HTERT RPE-1 (cell line): Measurements from ENCODE around the gene PAQR5.

Experiments
- in situ Hi-C: fragments of 300-500 bp; cut with MboI; formaldehyde crosslinking; loops from 4 replicates; pipeline ENCODE4 v1.14.3; 2020; ENCODE audit warnings: low sequenced_read_pairs

PAQR5 gene

DNA sequence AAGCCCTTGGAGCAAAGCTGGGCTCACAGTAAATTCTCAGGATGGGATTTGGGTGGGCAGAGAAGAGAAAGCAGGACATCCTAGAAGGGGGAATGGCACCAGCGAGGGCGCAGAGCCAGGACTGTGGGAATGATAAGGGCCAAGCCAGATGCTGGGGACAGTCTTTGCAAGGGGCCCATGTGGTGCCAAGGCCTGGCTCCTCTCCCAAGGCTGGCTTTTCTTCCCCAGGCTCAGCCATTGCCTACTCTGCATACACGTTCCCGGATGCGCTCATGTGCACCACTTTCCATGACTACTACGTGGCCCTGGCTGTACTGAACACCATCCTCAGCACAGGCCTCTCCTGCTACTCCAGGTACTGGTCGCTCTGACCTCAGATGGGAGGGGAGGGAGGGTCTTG, 90.7 kb downstream of the PAQR5 start:
- in situ Hi-C loops: no loop called here

DNA sequence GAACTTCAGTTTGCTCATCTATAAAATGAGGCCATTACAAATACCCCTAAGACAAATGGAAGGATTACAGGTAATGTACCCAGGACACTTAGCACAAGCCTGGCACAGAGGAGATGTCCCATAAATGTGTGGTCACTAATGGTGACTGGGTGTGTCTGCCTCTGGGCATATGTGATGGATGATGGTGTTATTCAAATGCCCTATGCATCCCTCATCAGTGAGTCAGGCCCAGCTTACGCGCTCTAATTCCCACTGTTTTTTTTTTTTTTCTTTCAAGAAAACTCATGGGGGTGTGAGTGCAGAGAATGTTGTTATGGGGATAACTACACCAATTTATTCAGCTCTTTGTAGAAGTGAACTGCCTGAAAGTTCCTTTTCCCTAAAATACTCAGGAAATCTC, 91.9 kb downstream of the PAQR5 start:
- in situ Hi-C loops: no loop called here

DNA sequence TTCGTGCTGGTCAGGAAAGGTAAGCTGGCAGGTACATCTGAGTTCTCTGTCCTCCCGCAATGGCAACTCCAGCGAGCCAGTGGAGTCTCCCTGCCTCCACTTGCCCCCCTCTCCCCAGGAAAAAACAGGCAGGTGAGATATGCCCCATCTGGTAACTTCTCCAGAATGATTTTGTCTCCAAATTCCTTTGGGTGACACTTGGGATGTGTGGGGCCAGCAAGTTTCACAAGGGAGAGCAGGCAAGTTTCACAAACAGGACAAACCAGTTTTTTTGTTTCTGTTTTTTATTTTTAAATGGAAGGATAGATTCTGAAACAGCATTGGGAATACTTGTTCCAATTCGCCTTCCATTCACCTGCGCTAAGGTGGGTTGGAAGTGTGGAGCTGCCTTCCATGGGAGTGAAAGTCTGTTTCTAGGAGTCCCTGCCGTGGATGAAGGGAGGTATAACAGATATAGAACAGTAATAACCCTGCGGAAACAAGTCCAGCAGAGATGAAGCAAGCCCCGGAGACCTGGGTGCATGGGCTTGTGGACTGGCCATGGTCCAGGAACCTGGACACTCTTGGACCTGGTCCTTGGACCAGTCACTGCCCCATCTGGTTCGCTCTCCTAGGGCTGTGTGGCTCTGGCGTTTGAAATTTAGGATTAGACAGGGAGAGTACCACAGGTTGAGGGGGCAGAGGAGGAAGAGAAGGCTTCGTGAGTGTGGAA, 92.5 kb downstream of the PAQR5 start:
- in situ Hi-C loops: no loop called here

DNA sequence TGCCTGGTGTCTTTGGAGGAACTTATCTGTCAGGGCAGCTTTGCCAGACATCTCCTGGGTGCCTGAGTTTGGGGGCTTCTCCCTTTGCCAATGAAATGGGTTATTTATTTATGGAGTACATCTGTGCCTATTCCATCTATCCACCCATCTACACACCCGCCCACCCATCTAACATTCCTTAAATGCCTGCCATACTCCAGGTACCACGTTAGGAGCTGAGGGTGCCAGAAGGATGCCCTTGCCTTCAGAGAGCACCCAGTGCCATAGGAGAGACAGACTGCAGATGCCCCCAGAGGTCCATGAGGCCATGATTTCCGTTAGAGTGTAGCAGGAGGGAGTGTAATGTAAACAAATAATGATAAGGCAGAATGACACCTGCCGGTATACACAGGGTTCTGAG, 93.6 kb downstream of the PAQR5 start:
- in situ Hi-C loops: no loop called here

DNA sequence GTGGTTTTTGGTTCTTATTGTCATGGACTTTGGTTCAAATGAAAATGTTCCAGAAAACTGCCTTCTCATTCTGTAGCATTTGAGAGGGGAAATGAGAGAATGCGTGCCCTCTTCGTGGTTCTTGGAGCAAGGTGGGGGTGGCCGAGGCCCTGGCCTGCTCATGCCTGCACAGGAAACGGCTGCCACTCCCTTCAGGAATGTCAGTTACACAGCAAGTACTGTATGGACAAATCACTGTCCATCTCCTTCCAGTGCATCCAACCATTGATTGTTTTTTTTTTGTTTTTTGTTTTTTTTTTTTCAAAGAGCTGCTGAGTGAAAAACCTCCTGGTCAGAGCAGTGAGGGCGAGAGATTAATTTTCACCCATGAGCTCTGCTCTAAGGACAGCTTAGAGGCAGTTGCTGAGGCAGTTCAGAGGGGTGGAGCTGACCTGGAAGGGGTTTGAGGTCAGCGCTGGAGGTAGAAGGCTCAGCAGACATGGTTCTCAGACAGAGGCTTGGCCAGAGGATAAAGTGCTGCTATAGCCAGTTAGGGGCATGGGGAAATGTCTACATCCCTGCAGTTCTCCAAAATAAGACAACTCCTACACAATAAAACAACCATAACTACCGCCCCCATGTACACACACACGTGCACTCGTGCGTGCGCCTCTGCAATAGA, 95.2 kb downstream of the PAQR5 start:
- in situ Hi-C loops: no loop called here

DNA sequence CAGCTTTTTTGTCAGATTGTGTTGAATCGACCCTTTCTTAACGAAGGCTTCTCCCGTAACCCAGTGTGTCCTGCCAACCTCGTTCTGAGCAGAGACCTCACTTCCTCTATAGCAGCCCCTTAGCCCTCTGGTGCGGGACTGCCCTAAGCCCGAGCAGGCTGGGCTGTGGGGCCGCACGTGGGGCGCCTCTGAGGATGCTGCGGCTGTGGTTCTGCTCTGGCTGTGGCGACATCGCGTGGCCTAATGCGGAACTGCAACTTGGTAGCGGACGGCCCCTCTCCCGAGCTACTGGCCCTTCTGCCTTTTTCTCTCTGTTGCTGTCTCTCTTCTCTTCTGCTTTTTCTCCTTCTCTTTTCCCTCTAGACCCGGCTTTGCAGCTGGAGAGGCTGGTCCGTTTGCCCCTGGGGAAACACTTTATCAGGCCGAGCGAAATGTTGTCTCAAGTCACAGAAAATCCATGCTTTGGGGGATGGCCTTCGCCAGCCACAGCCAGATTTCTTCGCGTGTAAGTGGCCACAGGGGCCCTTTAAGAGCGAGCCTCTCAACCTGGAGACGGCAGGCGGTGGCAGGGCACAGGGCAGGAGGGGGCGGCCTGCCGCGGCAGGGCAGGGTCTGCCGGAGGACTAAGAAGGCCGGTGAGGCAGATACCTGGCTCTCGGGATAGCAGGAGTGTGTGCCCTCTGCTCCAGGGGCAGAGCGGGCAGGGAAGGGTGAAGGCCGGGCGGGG, 96.0 kb downstream of the PAQR5 start:
- in situ Hi-C loops: no loop called here

DNA sequence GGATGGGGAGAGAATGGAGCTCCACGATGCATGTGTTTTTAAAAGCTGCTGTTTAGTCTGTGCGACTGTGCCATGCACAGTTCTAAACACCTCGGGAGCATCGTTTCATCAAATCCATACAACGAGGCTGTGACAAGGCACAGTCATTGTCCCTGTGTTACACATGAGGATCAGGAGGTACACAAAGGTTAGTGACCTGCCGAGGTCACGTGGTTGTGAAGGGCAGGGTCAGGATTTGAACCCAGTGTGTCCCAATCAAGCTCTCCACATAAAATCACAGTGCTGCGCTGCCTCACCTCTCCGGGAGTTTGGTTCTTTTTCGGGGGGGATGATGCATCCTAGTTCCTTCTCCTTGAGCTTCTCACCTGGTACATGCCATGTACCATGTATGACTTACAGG, 96.7 kb downstream of the PAQR5 start:
- in situ Hi-C loops: no loop called here

DNA sequence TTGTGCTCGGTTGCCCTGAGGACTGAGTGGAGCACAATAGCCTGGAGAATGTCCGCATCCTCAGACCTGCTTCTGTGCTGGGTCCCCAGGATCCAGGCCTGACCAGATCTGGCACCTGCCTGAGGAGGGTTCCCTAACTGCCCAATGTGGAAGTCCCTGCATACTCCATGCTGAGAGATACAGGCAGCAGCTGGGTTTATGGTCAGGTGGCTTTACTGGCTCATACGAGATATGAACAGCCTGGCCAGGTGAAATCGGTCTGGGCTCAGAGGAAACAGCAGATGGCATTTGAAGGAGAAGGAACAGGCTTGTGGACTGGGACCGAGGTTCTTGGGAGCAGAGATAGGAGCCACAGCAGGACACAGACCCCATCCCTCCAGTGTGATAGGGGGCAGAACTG, 97.3 kb downstream of the PAQR5 start:
- in situ Hi-C loops: no loop called here

DNA sequence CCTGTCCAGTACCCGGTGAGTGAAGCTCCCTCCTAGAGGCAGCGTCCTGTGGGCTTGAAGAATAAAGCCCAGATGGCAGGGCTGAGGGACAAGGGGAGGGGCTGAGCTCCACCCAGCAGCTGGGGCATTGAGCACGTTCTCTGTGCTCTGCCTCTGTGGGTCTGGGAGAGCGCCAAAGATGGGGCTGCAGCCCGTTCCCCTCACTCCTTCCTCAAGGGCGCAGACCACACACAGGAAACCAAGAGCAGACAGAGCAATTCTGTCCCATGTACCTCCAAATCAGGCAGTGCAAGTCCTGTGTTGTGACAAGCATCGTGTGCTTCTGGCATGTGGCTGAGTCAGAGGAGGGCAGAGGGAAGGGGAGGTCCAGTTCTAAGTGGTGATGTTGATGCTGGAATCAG, 99.8 kb downstream of the PAQR5 start:
- in situ Hi-C loops: no loop called here

DNA sequence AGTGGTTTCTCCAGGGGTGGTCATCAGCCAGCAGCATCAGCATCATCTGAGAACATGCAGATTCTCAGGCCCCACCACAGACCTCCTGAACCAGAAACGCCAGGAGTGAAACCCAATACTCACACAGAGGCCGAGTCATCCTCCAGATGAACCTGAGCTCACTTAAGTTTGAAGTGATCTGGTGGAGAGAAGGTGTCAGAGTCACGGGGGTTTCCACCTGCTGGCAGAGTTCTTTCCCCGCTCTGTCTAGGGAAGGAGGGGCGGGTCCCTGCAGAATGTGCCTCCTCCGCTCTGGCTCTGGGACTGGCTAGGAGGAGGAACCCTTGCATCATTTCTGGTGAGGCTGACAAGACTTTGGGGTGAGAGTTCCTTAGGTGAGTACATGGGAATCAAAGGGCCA, 102.1 kb downstream of the PAQR5 start:
- in situ Hi-C loops: no loop called here

DNA sequence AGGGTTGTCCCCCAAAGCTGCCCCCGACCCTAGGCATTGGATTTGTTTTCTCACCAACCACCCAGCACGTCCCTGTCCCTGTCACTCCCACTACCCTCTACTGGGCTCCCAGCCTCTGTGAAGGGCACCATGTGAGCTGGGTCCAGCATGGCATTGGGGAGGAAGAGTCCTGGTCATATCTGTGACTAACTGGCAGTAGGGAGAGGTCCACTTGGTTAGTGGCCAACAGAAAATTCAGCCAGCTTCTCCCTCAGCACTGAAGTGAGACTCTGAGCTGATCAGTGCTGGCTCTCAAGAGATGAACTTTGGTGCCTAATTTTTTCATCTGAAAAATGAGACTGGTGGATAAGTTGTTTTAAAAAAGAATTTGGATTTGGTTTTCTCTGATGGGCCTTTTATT, 104.1 kb downstream of the PAQR5 start:
- in situ Hi-C loops: no loop called here

DNA sequence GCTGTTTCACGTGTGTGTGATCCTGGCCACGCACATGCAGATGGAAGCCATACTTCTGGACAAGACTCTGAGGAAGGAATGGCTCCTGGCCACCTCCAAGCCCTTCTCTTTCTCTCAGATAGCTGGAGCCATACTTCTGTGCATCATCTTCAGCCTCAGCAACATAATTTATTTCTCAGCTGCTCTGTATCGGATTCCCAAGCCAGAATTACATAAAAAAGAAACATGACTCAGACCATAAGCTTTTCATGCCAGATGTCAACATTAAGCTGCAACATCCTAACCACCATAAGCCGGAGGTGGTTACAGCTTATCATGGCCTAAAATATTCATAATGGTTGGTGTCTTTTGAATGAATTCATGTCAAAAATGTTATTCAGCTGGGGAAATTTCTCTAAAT, 104.9 kb downstream of the PAQR5 start:
- in situ Hi-C loops: no loop called here

DNA sequence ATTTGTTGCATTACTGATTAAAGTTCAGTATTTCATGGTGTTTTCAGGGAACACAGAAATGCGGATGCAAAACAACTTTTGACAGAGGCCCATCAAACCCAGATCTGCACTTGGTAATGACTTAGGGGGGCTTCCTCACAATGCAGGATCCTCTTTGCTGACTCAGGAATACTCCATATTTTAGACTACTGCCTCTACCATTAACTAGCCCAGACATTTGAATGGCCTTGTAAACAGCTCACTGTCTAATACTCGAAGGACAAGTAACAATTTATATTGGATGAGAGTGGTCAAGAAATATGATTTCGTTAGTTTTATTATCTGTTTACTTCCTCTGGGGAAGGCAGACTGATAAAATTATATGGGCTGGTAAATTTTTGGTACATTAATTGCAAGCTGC, 106.4 kb downstream of the PAQR5 start:
- in situ Hi-C loops: no loop called here

DNA sequence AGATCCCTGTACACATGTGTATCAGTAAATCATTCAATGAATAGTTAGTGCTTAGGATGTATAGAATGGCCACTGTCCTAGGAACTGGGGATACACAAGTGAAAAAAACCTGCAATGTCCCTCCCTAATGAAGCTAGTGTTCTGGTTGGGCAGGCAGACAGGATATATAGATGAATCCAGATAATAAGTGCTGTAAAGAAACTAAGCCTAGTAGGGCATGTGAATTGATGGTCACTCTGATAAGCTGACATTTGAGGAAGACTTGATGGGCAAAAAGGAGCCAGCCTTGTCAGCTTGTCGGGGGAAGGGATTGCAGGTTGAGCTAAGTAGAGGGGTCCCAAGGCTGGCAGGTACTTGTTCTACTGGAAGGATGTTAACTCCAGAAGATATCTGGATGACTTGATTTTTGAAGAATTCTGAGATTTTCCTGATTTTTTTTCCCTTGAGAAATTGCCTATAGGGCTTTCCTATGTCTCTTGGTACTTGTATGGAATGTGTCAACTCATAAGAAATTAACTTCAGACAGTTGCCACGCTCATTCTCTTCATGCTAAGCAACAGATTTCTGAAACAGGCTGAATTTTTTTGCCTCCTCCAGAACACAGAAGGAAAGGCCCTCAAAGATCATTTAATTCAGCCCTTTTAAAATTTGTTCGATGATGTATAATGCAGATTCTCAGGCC, 109.1 kb downstream of the PAQR5 start:
- in situ Hi-C loops: no loop called here

DNA sequence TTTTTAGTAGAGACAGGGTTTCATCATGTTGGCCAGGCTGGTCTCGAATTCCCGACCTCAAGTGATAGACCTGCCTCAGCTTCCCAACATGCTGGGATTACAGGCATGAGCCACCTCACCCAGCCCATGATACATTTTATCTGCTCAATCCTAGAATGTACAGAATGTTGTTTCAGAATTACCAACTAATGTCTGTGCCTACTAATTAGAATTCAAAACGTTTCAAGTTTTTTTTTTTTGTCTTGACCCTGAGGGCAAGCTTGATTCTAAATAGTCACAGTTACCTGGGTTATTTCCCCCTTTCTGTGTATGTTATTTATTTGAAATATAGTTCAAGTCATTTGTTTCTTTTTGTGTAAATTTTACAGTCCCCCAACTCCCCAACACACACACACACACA, 110.1 kb downstream of the PAQR5 start:
- in situ Hi-C loops: no loop called here

DNA sequence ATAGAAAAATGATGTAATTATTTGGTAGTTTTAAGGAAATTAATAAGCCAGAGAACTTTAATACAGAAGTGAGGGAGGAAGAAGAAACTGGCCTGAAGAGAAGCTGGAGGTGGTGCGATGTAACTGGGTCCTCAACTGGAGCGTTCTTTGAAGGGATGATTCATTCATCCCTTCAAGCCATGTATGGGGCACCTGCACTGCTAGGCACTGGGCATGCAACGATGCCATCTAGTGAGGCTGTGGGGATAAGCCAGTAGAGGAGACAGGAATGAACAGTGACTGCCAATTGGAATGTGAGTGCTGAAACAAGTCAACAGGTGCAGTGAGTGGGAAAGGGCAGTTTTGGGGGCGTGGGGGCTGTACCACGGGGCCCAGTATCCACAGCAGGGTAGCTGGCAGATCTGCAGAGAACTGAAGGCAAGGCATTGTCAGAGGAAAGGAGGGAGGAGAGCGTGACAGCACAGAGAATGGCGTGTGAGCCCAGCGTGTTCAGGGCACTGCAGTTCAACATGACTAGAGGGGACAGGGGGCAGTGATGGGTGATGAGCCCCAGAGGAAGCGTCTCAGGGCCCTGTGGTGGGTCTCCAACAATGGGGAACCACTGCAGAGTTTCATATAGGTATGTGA, 111.6 kb downstream of the PAQR5 start:
- in situ Hi-C loops: no loop called here

DNA sequence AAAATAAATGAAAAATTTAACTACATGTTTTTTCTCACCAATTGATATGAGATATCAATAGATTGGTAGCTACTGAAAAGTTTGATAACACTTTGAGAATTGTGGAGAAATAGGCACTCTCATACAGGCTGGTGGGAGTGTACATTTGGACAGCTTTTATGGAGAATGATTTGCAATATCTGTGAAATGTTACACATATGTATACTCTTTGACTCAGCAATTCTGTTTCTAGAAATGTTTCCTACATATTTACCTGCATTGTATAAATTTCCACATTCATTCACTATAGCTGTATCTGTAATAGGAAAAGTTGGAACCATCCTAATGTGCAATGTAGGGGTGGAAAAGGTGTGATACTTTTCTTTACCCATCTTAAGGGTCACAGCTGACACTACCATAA, 113.6 kb downstream of the PAQR5 start:
- in situ Hi-C loops: no loop called here

DNA sequence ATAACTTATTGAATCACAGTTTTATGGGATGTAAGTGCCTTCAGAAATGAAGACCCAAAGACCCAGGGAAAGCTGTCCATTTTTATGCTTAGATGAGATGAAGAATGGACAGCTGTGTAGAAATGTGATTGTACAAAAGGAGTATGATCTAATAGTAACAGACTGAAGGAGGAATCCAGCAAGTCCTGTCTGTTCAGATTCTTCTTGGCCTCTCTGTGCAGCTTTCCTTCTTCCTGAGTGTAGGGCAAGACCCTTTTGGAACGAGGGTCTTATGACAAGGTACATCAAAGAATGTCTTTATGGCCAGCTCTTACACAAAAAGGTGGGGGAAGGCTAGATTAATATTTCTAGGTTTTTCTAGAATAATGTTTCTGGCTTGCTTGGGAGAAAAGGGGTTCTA, 114.0 kb downstream of the PAQR5 start:
- in situ Hi-C loops: no loop called here

DNA sequence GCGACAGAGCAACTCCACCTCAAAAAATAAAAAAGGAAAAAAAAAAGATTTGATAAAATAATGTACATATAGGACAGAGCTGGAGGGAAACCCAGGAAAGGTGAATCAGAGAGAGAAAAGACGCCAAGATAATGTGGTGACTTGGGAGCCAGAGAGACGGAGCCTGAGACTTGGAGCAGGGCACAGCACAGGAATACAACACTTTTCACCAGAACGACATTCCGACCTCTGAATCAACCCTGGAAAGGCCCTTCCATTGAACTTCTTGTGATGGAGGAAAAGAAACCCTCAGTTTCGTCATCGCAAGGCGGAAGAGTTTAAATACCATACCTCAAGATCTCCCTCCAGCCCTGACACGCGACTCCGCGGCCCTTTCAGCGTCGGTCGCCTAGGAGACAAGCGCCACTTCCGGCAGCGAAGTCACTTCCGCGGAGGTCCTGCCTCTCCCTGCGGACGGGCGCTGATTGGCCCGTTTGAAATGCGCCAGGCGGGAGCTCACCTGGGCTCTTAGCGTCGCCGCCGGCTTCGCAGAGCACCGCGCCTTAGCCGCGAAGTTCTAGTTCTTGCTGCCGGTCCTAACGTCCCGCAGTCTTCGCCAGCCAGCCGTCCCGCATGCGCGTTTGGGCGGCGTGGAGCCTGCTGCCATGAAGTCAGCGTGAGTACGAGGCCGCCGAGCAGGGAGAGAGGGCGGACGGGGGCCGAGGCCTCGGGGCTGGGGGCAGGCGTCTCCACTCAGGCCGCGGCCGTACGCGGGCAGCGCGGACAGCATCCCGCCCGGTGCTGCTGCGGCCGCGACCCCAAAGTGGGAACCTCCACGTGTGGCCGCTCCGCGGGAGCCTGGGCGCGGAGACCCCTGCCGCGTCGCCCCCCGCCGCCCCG, 115.3 kb downstream of the PAQR5 start, which contains the start of gene KIF23:
Gene KIF23, plus strand, starts transcription at position 528 of the 879 bp plus-strand sequence. Its CDS starts 117 bp downstream, at position 645.
- in situ Hi-C loops: no loop called here

DNA sequence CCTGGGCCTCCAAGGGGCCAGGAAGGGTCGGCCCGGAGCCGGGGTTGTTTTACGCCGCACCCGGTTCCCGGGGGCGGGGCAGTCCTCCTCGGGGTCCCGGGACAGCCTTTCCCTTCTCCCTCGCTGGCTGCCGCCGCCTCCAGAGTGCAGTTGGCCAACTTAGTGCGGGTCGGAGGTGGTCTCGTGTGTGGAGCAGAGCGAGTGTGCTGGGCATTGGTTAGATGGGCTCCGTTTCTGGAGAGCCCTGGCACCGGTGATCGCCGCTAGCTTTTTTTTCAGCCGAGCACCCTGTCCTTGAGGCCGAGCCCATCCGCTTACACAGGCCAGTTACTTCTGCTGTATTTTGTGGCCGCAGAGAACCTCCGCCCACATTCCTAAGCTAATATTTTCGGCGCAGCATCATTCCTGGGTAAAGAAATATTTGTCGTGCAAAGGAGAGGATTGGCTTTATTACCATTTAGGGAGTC, 116.0 kb downstream of the PAQR5 start:
- in situ Hi-C loops: no loop called here
